HG02943 (cell line): ENCODE data around the gene PDIA5.

Experiments used
- ATAC-seq: cut with Tn5 transposase; IDR thresholded peaks from one replicate; pipeline ENCODE4 v1.9.1; 2021; ENCODE audit warnings: mild to moderate bottlenecking, low read depth, moderate library complexity; ENCODE audit not compliant: unreplicated experiment

Gene PDIA5

DNA sequence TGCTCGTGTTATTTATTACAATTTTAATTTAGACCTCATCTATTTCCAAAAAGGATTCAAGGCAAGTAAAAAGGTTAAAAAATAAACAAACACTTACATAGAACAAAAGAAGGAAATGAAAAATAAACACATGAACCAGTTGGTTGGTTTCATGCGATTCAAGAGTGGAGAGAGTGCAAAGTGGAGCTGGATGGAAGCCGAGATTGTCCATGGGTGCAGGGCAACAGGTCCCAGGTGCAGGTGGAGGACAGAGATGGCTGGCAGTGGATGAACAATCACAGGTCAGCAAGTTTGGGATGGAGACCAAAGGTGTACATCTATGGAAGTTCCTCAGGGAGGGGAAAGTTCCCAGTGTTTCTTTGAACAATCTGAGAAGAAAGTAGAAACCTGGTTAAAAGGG, 27.6 kb upstream of the PDIA5 start:
- ATAC-seq = no peak

DNA sequence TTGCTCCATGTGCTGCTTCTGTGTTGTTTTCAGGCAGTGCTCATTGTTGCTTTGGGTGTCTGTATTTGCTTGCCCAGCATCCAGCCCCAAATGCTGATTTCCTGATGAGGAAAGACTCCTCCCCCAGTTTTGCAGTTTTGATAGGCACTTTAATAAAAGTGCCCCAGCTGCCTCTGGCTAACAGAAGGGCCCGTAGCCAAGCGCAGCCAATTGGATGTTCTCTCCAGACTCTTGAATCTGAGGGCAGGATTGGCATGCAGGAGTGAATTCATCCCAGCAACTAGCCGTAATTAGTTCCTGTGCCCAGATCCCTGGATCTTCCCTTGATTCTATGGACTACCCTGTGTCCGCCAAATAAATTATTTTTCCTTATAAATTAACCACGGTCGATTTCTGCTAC, 24.4 kb upstream of the PDIA5 start:
- ATAC-seq = no peak

DNA sequence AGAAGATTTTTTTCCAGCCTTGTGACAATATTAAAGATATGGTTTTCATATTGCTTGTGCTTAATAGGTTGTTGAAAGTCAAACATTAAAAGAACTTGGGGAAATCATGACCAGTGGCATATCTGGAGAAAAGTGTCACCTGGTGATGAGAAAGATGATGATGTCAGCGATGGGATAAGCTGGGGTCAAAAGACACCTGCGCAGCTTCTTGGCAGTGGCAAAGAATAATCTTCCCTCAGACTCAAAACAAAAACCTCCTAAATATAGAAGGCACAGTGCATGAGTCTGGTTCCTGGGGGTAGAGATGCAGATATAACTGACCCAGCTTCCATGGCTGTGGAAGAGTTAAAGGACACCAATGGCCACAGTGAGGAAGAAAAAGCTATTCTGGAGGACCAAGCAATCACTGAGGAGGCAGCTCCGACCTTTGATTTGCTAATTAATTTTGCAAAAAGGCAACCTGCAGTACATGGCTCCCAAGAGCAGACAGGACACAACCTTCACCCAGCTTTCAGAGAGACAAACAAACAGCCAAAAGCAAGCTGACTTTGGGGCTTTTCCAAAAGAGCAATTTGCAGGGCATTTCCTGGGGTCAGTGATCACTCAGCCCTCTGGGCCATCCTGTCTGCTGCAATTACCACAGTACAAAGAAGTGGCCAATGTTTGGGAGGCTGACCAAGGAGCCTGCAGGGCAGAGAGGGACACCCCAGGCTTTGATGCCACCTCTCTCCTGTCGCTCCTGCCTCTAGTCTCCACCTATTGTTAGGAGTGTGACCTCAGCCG, 21.7 kb upstream of the PDIA5 start:
- no peak for ATAC-seq

DNA sequence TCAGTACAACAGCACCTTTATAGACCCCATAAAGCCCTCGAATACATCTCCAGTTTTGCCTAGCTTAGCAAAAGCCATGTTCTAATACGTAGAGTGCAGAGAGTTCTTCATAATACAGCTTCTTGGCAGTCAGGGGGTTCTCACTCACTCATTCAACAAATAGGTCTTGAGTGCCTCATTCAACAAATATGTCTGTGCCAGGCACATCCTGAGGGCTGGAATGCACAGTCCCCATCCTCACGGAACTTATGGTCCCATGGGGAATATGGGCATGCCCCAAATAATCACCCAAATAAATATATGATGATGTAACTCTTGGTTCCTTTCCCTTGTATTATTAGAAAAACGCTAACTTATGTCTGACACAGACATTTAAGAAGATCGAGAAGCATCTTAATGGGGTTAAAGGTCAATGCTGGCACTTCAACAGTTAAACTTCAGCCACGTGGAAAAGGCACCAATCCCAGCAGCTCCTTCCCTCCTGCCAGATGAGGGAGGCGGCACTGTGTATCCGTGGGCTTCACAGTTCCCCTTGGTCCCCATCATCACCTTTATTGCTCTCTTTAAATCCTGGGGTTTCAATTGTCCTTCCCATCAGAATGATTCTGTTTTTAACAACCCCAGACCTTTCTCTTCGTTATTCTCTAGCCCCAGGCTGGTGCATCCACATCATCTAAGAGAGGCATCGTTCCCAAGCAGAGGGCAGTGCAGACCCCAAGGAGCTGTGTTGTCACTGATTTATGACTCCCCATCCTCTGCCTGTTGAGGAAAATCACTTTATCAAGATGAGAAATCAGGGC, 20.4 kb upstream of the PDIA5 start:
- ATAC-seq = no peak

DNA sequence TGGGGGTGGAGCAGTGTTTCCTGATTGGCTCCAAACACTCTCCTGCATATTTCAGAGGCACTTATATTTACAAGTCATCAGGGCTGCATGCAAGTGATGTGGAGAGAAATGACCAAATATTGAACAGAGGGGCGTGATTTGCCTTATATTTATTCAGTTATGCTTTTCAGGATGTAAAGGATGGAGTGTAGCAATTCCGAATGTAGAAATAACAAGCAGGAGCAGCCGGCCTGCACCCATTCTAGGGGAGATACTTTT, 19.8 kb upstream of the PDIA5 start:
- no peak for ATAC-seq

DNA sequence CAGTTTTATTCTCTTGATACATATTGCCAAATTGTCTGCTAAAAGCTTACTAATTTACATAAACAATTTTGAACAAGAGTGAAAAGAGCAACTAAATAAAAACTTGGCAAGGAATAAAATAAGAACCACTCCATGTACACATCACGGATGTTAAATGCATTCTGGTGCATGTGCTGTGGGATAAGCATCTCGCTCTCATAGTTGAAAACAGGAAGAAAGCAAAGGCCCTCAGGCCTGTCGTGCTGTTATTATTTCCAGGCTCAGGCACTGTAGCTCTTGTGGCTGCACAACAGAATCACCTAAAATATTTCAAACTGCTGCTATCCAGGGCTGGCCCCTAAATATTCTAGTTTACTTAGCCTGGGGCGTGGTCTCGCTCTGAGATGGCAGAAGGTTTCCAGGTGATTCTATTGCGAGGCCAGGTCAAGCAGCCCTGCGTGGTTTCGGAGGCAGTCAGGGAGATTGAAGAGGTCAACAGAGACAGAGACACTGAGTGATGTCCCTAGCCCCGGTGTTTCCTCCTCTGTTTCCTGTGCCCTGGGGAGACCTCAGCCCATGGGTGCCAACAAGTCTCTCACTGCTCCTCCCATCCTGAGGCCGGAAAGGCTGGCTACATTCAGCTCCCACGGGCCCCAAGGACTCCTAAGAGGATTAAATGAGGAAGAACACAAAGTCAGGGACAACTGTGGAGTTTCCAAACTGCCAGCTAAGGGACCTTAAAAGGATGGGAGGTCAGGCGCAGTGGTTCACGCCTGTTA, 18.2 kb upstream of the PDIA5 start:
- ATAC-seq = no peak

DNA sequence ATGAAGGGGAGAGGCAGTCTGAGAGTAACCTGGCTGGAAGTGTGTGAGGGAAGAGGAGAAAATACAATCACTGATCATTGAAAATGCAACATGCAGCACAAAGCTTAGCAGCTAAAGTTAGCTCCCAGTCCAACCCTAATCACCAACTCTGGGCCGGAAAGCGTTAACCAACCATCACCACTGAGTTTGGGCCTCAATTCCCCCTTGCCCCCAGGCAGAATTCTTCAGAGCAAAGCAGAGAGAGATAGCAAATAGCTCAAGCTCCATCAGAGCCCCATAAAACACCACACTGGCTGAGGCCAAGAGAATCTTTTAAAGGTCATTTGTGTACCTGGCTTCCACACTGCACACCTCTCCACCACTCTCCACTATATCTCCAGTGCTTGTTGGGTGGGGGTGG, 16.2 kb upstream of the PDIA5 start:
- ATAC-seq = no peak

DNA sequence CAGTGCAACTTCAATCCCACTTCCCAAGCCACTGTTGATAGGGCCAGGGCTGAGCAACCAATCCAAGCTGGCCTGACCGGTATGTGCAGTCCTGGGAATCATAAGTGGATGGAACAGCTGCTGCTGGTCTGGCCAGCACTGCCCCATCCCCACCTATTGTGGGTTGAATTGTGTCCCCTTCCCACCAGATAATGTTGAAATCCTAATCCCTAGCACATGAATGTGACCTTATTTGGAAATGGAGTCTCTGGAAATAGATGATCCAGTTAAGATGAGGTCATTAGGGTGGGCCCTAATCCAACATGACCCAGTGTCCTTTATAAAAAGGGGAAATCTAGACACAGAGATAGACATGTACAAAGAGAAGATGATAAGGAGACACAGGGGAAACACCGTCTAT, 13.7 kb upstream of the PDIA5 start:
- ATAC-seq = no peak

DNA sequence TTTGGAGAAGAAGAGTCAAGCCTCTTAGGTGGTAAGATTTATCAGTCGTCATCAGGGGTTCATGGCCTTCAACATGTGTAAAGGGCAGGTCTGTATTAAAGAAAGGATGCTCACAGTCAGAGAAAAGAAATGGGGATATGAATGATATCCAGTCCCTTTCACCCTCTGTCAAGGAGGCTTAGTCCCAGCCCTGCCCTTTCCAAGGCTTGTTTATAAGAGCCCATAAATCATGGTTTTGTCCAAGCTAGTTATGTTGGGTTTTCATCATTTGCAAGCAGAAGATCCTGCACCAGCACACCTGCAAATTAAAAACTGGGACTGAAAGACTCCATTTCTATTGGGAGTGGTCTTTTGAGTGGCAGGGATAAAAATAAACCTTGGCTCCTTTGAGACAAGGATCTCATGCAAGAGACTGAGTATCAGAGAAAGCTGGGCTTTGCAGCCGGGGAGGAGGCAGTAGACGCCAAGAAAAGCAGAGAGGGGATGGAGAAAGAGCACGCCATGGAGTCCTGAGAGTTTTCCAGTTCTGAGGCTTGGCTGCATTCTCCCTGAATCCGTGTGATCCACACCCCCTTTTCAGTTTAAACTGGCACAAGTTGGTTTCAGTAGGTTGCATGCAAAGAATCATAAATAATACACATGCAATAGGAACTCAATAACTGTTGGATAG, 12.6 kb upstream of the PDIA5 start:
- no peak for ATAC-seq

DNA sequence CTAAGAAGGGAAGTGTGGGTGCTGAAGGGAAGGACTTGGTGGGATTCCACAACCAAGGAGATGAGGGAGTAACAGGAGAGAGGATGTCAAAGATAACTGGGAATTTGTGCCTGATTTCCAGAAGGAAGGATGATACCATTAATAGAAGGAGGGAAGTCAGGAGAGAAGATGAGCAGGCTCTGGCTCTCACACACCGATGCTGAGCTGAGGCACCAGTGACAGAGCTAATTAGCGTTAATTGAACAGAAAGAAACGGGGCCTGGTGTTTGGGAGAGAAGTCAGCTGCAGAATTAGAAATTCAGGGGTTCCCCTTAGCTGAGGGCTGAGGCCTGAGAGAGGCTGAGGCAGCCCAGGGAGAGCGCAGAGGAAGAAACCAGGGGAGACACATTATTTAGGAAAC, 11.9 kb upstream of the PDIA5 start:
- ATAC-seq = no peak

DNA sequence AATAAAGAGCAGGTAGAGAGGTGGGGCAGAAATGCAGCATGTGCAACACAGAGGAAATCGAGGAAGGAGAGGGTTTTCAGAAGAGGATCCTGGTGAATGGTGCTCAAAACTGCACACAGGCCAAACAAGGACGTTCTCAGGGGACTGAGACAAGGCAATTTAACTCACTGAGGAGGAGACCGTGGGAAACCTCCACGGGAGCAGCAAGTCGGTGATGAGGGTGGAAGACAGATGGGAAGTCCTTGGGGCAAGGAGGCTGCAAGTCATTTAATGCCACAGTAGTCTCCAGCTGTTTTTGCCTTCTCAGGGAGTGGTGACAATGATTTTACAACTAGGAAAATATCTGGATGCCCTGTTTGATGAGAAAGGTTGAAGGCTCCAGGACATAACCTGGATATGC, 11.5 kb upstream of the PDIA5 start:
- ATAC-seq = no peak

DNA sequence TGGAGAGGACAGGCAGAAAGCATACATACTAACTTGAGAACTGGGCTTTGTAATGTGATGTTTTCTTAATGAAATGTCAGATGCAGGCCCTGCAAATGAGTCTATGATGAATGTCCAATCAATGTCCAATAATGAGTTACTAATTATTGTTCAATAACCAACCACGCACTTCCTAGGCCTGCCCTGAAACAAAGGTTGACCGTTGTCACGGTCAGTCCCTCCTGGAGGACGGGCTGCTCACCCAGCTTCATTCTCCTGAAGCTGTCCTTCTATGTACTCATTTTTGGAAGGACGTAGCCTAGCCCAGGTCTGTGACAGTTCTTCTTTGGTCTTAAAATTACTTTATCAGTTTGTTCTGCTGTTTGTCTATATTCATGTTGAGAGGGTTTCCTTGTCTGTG, 8.3 kb upstream of the PDIA5 start:
- no peak for ATAC-seq

DNA sequence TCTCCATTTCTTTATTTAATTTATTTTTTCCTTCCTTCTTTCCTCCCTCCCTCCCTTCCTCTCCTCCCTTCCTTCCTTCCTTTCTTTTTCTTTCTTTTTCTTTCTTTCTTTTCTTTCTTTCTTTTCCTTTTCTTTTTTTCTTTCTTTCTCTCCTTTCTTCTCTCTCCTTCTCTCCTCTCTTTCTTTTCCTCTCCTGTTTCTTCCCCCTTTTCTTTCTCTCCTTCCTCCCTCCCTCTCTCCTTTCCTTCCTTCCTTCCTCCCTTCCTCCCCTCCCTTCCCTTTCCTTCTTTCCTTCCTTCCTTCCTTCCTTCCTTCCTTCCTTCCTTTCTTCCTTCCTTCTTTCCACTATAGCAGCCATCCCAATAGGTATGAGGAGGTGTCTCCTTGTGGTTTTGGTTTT, 6.8 kb upstream of the PDIA5 start:
- no peak for ATAC-seq

DNA sequence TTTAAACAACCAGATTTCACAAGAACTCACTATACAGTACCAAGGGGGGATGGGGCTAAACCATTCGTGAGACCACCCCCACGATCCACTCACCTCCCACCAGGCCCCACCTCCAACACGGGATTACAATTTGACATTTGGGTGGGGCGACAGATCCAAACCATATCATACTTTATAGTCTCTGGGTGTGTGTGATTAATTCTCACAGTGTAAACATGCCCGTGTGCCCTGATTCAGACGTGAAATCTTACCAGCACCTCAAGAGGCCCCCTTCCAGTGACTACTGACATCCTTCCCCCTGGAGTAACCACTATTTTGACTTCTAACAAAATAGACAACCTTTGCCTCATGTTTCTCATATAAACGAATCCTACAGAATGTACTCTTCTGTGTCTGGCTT, 5.0 kb upstream of the PDIA5 start:
- no peak for ATAC-seq

DNA sequence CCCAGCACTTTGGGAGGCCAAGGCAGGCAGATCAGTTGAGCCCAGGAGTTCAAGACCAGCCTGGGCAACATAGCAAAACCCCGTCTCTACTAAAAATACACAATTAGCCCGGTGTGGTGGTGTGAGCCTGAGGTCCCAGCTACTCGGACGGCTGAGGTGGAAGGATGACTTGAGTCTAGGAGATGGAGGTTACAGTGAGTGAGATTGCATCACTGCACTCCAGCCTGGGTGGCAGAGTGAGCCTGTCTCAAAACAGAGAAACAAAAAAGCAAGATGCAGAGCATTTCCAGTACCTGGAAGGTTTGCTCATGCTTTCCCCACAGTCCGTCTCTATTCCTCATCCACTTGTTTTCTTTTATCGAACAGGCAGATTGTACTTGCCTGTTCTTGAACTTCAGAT, 3.8 kb upstream of the PDIA5 start:
- ATAC-seq = no peak

DNA sequence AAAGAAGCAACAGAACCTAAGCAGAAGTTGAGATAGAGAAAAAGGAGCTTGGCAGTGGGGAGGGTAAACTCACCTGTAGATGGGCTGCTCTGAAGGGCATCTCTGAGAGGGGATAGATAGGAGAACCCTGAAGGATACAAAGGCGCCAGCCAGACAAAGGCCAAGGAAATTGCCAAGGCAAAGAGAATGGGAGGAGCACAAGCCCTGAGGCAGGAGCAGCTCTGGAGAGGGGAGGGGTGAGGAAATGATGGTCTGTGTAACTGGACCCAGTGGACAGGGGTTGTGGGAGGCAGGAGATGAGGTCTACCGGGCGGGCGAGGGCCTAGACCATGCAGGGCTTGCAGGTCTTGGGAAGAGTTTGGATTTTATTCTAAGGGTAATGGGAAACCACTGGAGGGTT, 2.3 kb upstream of the PDIA5 start:
- no peak for ATAC-seq

DNA sequence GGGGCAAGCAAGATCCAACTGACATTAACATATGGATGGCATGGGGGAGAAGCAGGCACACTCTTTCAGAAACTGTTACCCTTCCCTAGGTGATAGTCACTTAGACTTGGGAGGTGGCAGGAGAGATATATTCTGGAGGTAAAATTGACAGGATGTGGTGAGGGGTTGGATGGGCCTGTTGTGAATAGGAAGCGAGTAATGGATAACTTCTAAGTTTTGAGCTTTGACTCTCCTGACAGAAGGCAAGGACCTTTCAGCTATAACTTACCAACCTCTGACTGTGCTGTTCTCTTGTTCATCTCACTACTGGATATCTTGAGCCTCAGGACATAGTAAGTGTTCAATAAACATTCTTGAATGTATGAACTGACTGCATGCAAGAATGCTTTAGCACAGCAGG, 1.9 kb upstream of the PDIA5 start:
- ATAC-seq = no peak

DNA sequence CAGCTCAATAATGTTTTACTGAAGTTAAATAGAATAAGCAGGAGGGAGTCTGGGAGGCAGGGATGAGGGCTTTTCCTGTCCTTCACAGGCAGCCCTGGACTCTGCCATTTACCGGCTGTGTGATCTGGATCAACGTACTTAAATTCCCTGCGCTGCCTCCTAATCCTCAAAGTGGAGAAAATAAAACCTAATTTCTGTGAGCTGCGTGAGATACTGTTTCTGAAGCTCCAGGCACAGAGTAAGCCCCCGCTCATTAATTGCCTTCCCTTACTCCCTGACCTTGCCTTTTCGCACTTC, 278 bp upstream of the PDIA5 start:
- ATAC-seq = no peak

DNA sequence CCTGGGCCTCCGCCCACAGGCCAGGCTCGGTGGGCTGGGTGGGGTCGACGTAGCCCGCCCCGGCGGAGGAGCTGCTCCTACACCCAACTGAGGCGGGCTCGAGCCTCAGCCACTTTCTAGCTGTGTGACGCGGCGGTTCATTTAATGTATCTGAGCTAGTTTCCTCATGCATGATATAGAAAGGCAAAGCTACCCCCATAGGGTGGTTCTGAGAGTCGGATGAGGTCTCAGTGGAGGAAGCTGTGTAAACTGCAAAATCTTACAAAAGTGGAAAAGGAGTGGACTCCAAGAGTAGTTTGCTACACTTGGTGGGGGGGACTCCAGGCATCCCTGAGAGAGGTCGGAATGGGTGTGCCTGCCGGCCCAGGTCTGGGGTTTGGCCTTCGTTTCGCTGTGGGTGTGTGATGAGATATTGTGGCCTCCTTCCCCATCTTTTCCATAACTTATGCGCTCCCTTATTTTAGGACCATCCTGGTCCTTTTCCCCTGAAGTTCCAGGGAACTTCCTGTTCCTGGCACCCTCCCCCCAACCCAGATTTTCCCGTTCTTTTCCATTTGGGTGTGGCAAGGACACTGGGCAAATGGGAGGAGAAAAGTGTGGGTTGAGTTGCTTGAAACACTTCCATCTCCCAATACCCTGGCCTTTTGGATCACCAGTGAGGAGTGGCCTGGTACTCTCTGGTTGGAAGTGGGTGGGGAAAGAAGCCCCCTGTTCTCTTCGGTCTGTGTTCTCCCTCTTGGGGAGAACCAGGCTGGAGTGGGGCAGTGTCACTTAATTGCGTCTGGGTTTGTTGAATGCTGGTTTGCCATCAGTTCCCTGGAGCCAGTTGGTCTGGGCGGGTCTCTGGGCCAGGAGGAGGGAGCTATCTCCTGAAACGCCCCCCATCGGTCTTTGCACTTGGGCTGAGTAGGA, 1.1 kb downstream of the PDIA5 start:
- peak; percentile 26 for ATAC-seq

DNA sequence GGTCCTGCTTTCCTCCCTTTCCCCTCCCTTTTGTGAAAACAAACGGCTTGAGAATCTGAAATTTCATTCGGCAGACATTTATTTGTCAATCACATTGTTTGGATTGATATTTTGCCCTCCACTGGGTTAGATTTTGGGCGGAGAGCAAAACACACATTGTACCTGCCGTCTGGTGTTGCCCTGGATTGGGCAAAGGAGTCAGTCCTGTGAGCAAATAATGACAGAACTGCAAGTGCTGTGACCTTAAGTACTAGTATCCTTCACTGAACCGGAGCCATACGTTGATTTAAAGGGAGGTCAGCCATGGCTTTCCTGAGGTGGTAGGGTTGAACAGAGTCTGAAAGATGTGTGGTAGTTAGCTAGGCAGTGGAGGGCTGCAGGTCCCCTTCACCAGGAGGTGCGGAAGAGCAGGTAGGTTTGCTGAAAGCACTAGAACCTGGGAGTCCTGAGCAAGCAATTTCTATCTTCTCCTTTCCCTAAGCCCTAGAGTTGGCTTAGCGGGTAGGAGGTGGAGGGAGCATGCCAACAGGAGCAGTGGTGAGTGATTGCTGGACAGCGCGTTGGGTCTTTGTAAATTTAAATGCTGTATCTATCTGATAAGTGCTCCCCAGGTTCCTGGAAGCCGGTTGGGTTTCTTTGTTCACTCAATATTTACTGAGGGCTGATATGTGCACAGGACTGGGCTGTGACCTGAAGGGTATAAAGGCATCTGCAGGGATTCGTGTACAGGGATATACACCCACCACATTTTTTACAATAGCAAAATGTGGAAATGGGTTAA, 2.0 kb downstream of the PDIA5 start:
- ATAC-seq = no peak
